ENCODE results near the gene DCAF12L1.

- no peak for TF ChIP-seq EZH2 (IDR thresholded peaks at IDR 0.05)
- TF ChIP-seq POLR2AphosphoS5 (IDR thresholded peaks at IDR 0.05; ENCODE audit: borderline replicate concordance, low read depth, low read length): no peak
Observed at GRCh38 chrX:126551725-126552312, 795 bp downstream of the DCAF12L1 start.
